ENCODE measurements around the gene SLC25A22. TPM values are rescaled to one million over a fixed set of nuclear protein-coding genes. Genes with fewer than 3 reads are reported as not detected.
A peak's percentile ranks its signal among the peaks of the same experiment; 100 is the strongest.

SLC25A22 gene
- total RNA-seq, 2 donors from 2014 or later = 31.8 to 37.7 TPM

GRCh38 chr11:801097-801780 lies 3.2 kb upstream of the SLC25A22 start:
- peaks cover 13% of the 10 kb centered on the region for H3K4me1 ChIP-seq
- H3K9me3 ChIP-seq = no peaks in the 10 kb centered on the region
- no peak for DNase-seq

GRCh38 chr11:800473-800872 lies 2.4 kb upstream of the SLC25A22 start:
- Histone ChIP-seq H3K4me3 (no peak overlapping the region), H3K27me3 (no peaks in the 10 kb centered on the region), H3K27ac (no peak overlapping the region), H3K9me3 (no peaks in the 10 kb centered on the region), H3K36me3 (no peaks in the 10 kb centered on the region), H3K9ac (ENCODE audit: low read depth in 2 of 2, low read length in 2 of 2) (no peak overlapping the region), H3K4me1 (peaks cover 13% of the 10 kb centered on the region)
- DNase-seq = no peak
- intact Hi-C loops (cut with DNase I) = no loop called here
- TF ChIP-seq, protein P1, sequence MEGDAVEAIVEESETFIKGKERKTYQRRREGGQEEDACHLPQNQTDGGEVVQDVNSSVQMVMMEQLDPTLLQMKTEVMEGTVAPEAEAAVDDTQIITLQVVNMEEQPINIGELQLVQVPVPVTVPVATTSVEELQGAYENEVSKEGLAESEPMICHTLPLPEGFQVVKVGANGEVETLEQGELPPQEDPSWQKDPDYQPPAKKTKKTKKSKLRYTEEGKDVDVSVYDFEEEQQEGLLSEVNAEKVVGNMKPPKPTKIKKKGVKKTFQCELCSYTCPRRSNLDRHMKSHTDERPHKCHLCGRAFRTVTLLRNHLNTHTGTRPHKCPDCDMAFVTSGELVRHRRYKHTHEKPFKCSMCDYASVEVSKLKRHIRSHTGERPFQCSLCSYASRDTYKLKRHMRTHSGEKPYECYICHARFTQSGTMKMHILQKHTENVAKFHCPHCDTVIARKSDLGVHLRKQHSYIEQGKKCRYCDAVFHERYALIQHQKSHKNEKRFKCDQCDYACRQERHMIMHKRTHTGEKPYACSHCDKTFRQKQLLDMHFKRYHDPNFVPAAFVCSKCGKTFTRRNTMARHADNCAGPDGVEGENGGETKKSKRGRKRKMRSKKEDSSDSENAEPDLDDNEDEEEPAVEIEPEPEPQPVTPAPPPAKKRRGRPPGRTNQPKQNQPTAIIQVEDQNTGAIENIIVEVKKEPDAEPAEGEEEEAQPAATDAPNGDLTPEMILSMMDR (IDR thresholded peaks at IDR 0.05) = no peak

More at GRCh38 chr11:801097-801780, 3.2 kb upstream of the SLC25A22 start:
- TF ChIP-seq, protein P1 (IDR thresholded peaks at IDR 0.05) = no peak
- Histone ChIP-seq H3K27me3 (no peaks in the 10 kb centered on the region), H3K4me3 (no peak overlapping the region), H3K9ac (ENCODE audit: low read depth in 2 of 2, low read length in 2 of 2) (no peak overlapping the region), H3K27ac (no peak overlapping the region), H3K36me3 (no peaks in the 10 kb centered on the region)
- intact Hi-C loops (cut with DNase I) = no loop called here

DNA sequence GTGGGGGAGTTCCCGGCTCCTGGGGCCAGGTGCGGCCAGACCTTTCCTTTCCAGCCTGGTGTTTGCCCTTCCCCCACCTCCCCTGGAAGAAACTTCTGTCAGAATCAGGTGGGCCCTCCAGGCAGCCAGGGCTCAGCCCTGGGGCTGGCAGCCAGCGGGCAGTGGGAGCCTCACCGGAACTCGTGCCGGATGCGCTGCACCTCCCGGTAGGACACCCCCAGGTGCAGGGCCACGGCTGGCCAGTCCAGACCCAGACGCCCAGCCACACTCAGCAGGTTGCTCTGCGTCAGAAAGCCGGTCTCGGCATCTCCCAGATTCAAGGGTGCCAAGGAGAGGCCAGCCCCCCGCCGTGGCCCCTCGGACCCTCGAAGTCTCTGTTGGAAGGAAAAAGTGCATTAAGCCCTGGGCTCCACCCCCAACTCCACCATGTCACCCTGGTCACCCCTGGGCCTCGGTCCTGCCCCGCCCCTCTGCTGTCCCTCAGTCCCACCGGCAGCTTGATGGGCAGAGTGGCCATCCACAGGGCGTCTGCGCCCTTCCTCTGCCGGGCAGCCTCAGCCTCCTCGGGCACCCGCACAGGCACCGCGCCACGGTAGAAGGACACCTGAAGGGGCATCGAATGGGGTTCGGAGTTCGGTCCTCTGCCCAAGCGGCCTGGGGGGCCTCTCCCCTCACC lies 1.7 kb upstream of the SLC25A22 start:
- no peaks in the 10 kb centered on the region for H3K36me3 ChIP-seq
- H3K27me3 ChIP-seq = no peaks in the 10 kb centered on the region
- H3K27ac ChIP-seq = no peak overlapping the region
- no peaks in the 10 kb centered on the region for H3K9me3 ChIP-seq
- DNase-seq = no peak
- TF ChIP-seq, protein P1 (IDR thresholded peaks at IDR 0.05) = no peak
- no peak overlapping the region for H3K9ac ChIP-seq (ENCODE audit: low read depth in 2 of 2, low read length in 2 of 2)
- intact Hi-C loops (cut with DNase I) = no loop called here
- peaks cover 14% of the 10 kb centered on the region for H3K4me1 ChIP-seq
- no peak overlapping the region for H3K4me3 ChIP-seq

GRCh38 chr11:797296-798092 lies 587 bp downstream of the SLC25A22 start:
- TF ChIP-seq, protein P1 (IDR thresholded peaks at IDR 0.05) = no peak
- intact Hi-C loops (cut with DNase I) = no loop called here

DNA sequence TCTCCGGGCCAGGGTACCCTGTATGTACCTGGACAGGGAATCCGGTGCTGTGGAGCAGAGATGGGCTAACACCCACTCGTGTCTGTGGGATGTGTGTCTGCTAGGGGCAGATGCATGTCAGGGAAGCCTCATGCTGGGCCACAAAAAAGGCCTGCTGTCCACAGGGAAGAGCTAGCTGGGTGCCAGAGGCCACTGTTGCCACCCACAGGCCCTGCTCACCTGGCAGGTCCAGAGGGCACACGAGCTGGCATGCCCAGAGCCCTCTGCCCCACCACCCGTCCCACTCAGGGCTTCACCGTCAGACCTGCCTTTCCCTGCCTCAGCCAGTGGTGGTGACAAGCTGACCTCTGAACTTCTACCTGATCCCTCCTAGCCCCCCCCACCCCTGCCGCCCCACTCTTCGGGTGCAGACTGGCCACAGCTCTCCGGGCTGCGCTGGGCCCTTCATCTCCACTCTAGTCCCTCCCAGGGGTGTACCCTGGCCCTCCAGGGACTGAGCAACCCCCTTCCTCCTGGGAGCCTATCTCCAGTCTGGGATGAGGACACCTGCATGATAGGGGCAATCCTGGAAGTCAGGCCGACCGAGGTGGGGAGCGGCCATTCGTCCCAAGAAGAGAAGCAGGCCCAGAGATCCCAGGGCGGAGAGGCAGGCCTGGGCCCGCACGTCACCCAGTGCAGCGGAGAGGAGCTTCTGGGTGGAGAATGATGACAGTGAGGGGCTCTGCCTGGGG lies 1.4 kb downstream of the SLC25A22 start:
- DNase-seq = peak; percentile 62
- Histone ChIP-seq H3K4me1 (peaks cover 7% of the 10 kb centered on the region), H3K27ac (peak overlapping the region; percentile 80), H3K4me3 (peak overlapping the region; percentile 92), H3K9me3 (no peaks in the 10 kb centered on the region), H3K27me3 (no peaks in the 10 kb centered on the region), H3K36me3 (no peaks in the 10 kb centered on the region), H3K9ac (ENCODE audit: low read depth in 2 of 2, low read length in 2 of 2) (peak overlapping the region; percentile 75 to 86)
- intact Hi-C loops (cut with DNase I) = no loop called here
- TF ChIP-seq, protein P1 (IDR thresholded peaks at IDR 0.05) = no peak

More at GRCh38 chr11:797296-798092, 587 bp downstream of the SLC25A22 start:
- H3K4me1 ChIP-seq = peaks cover 7% of the 10 kb centered on the region
- H3K27ac ChIP-seq = peak overlapping the region; percentile 80
- no peaks in the 10 kb centered on the region for H3K9me3 ChIP-seq
- H3K27me3 ChIP-seq = no peaks in the 10 kb centered on the region
- peak overlapping the region; percentile 75 to 86 for H3K9ac ChIP-seq (ENCODE audit: low read depth in 2 of 2, low read length in 2 of 2)
- no peaks in the 10 kb centered on the region for H3K36me3 ChIP-seq
- peak; percentile 84 for DNase-seq
- peak overlapping the region; percentile 92 for H3K4me3 ChIP-seq

All from colonic mucosa (tissue), 4 donors.